ENCODE measurements around the gene OR2A2.

Gene OR2A2

DNA sequence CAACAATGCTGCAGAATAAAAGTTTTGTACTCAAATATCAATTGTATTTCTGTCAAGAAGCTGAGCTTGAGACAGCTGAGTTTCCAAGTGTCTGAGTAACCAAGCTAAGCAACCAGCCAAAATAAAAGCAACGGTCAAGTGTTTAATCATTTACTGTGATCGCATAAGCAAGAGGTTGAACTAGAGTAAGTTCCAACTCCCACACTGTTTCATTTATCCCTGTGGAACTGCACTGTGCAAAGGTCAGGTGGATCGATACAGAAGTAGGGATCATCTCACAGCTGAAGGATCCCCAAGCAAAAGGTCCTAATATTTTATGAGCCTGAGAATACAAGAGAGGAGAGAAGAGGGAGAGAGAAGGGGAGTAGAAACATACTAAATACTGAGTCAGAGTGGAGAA lies 35.0 kb downstream of the OR2A2 start:
- no peak for DNase-seq

DNA sequence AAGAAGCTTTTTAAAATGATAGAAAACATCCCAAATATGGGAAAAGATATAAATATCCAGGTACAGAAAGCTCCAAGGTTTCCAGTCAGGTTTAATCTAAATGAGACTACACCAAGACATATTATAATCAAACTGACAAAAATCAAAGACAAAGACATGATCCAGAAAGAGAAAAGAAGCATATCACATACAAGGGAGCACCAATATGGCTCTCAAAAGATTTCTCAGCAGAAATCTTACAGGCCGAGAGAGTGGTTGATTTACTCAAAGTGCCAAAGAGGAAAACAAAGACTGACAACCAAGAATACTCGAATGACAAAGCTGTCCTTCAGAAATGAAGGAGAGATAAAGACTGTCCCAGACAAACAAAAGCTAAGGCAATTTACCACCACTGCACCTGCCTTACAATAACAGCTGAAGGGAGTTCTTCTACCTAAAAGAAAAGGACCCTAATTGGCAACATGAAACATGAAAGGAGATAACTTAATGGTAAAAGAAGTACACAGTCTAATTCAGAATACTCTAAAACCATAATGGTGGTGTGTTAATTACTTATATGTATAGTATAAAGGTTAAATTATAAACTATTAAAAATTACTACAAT lies 38.9 kb downstream of the OR2A2 start:
- no peak for DNase-seq

DNA sequence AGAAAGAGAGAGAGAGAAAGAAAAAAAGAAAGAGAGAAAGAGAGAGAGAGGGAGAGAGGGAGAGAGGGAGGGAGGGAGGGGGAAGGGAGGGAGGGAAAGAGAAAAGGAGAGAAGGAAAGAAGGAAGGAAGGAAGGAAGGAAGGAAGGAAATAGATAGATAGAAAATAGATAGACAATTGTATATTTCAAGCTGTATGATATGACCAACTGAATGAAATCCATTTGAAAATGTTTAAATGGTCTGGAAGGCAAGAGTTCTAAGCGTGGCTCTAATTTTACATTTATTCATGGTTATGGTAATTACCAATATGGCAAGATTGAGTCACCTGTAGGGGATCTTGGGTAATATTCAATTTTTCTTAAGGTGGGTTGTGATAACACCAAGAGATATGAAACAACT lies 49.5 kb downstream of the OR2A2 start:
- no peak for DNase-seq
